ENCODE measurements around the gene ABLIM1. TPM values are rescaled to one million over a fixed set of nuclear protein-coding genes. Genes with fewer than 3 reads are reported as not detected.

ABLIM1 gene
- total and polyA plus RNA-seq, 10 of the 15 experiments (the other 5 are each of a cell fraction or from before 2014, with no cell fraction given), result 14.2 to 50.5 (median 28.1) TPM

GRCh38 chr10:114388275-114388674 is 269.8 kb downstream of the ABLIM1 start (continued):
- TF ChIP-seq ZBTB4 (CRISPR knock-in tag; IDR thresholded peaks at IDR 0.05) (no peak), POLR2AphosphoS5 (IDR thresholded peaks at IDR 0.05; ENCODE audit: low read length) (no peak), CHD4 (IDR thresholded peaks at IDR 0.05) (no peak), FOXK2 (IDR thresholded peaks at IDR 0.05) (no peak), TAF1 (IDR thresholded peaks at IDR 0.05; ENCODE audit: borderline replicate concordance, low read depth, low read length) (no peak), POLR2AphosphoS2 (IDR thresholded peaks at IDR 0.05; ENCODE audit: low read depth, low read length) (no peak), NBN (IDR thresholded peaks at IDR 0.05) (peak; percentile 62; the same call in 1 of the 2 replicates), TCF3 (IDR thresholded peaks at IDR 0.05; ENCODE audit: borderline replicate concordance, insufficient read depth, low read depth, low read length) (no peak), POLR2A (IDR thresholded peaks at IDR 0.05; ENCODE audit: low read depth, low read length) (no peak), NFIC (IDR thresholded peaks at IDR 0.05; ENCODE audit: low read depth, low read length) (peak; percentile 84), HDAC2 (IDR thresholded peaks at IDR 0.05) (no peak), ETV6 (conservative IDR thresholded peaks at IDR 0.05 in 1 of 2, IDR thresholded peaks at IDR 0.05 in 1 of 2; ENCODE audit: borderline replicate concordance in 1 of 2, low read depth in 1 of 2) (peak in 1 of 2 experiments; percentile 40; a peak in 1 of 4 replicates), BMI1 (IDR thresholded peaks at IDR 0.05; ENCODE audit: borderline replicate concordance) (no peak), GABPA (IDR thresholded peaks at IDR 0.05; ENCODE audit: low read depth) (no peak), STAT1 (conservative IDR thresholded peaks at IDR 0.05) (no peak), MYB (IDR thresholded peaks at IDR 0.05; ENCODE audit: borderline replicate concordance, low read depth, low read length) (no peak), ASH2L (IDR thresholded peaks at IDR 0.05; ENCODE audit: borderline replicate concordance, low read depth) (no peak)
- TF ChIP-seq, protein P1, sequence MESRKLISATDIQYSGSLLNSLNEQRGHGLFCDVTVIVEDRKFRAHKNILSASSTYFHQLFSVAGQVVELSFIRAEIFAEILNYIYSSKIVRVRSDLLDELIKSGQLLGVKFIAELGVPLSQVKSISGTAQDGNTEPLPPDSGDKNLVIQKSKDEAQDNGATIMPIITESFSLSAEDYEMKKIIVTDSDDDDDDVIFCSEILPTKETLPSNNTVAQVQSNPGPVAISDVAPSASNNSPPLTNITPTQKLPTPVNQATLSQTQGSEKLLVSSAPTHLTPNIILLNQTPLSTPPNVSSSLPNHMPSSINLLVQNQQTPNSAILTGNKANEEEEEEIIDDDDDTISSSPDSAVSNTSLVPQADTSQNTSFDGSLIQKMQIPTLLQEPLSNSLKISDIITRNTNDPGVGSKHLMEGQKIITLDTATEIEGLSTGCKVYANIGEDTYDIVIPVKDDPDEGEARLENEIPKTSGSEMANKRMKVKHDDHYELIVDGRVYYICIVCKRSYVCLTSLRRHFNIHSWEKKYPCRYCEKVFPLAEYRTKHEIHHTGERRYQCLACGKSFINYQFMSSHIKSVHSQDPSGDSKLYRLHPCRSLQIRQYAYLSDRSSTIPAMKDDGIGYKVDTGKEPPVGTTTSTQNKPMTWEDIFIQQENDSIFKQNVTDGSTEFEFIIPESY (IDR thresholded peaks at IDR 0.05), result no peak
- TF ChIP-seq, protein P2, sequence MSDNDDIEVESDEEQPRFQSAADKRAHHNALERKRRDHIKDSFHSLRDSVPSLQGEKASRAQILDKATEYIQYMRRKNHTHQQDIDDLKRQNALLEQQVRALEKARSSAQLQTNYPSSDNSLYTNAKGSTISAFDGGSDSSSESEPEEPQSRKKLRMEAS (IDR thresholded peaks at IDR 0.05; ENCODE audit: low read depth, low read length), result no peak
- TF ChIP-seq, protein P3, sequence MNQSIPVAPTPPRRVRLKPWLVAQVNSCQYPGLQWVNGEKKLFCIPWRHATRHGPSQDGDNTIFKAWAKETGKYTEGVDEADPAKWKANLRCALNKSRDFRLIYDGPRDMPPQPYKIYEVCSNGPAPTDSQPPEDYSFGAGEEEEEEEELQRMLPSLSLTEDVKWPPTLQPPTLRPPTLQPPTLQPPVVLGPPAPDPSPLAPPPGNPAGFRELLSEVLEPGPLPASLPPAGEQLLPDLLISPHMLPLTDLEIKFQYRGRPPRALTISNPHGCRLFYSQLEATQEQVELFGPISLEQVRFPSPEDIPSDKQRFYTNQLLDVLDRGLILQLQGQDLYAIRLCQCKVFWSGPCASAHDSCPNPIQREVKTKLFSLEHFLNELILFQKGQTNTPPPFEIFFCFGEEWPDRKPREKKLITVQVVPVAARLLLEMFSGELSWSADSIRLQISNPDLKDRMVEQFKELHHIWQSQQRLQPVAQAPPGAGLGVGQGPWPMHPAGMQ (IDR thresholded peaks at IDR 0.05; ENCODE audit: borderline replicate concordance), result no peak
- TF ChIP-seq, protein P4, sequence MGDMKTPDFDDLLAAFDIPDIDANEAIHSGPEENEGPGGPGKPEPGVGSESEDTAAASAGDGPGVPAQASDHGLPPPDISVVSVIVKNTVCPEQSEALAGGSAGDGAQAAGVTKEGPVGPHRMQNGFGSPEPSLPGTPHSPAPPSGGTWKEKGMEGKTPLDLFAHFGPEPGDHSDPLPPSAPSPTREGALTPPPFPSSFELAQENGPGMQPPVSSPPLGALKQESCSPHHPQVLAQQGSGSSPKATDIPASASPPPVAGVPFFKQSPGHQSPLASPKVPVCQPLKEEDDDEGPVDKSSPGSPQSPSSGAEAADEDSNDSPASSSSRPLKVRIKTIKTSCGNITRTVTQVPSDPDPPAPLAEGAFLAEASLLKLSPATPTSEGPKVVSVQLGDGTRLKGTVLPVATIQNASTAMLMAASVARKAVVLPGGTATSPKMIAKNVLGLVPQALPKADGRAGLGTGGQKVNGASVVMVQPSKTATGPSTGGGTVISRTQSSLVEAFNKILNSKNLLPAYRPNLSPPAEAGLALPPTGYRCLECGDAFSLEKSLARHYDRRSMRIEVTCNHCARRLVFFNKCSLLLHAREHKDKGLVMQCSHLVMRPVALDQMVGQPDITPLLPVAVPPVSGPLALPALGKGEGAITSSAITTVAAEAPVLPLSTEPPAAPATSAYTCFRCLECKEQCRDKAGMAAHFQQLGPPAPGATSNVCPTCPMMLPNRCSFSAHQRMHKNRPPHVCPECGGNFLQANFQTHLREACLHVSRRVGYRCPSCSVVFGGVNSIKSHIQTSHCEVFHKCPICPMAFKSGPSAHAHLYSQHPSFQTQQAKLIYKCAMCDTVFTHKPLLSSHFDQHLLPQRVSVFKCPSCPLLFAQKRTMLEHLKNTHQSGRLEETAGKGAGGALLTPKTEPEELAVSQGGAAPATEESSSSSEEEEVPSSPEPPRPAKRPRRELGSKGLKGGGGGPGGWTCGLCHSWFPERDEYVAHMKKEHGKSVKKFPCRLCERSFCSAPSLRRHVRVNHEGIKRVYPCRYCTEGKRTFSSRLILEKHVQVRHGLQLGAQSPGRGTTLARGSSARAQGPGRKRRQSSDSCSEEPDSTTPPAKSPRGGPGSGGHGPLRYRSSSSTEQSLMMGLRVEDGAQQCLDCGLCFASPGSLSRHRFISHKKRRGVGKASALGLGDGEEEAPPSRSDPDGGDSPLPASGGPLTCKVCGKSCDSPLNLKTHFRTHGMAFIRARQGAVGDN (IDR thresholded peaks at IDR 0.05), result 0 out of 2 replicates have a peak, but pooled peaks have one; percentile 21
